HG03103 (cell line): Measurements from ENCODE around the gene CCDC112.
"Not testable (repeated sequence)": the region's sequence is repeated elsewhere in the genome, so short reads cannot be mapped to it uniquely, and the experiment has no call there.

Experiments
- ATAC-seq: cut with Tn5 transposase; IDR thresholded peaks from one replicate; pipeline ENCODE4 v1.9.1; 2021; ENCODE audit warnings: low read depth; ENCODE audit not compliant: unreplicated experiment

The CCDC112 gene

GRCh38 chr5:115263078-115263380 lies 33.4 kb downstream of the CCDC112 start:
- ATAC-seq, result no peak

- ATAC-seq, result peak; percentile 83
These were observed 34.0 kb downstream of the CCDC112 start, which contains the start of gene PGGT1B for GRCh38 chr5:115262321-115263077. Gene PGGT1B (minus strand): TSS chr5:115262877. CDS start chr5:115262851, 26 bp downstream.

- peak; percentile 37 for ATAC-seq
These were observed 34.5 kb downstream of the CCDC112 start for GRCh38 chr5:115262011-115262320.

- no peak for ATAC-seq
These were observed 36.2 kb downstream of the CCDC112 start for GRCh38 chr5:115260248-115260647.

GRCh38 chr5:115257981-115258380 lies 38.5 kb downstream of the CCDC112 start:
- ATAC-seq, result no peak

GRCh38 chr5:115249379-115249778 lies 47.1 kb downstream of the CCDC112 start:
- not testable (repeated sequence) for ATAC-seq

GRCh38 chr5:115246361-115246991 lies 50.0 kb downstream of the CCDC112 start:
- ATAC-seq, result peak; percentile 66

- peak; percentile 64 for ATAC-seq
These were observed 53.0 kb downstream of the CCDC112 start for GRCh38 chr5:115243412-115243811.

- ATAC-seq, result no peak
These were observed 54.4 kb downstream of the CCDC112 start for GRCh38 chr5:115241881-115242642.

- ATAC-seq, result no peak
These were observed 59.4 kb downstream of the CCDC112 start for GRCh38 chr5:115237066-115237465.

GRCh38 chr5:115236599-115236998 lies 59.9 kb downstream of the CCDC112 start:
- no peak for ATAC-seq

GRCh38 chr5:115231598-115231997 lies 64.9 kb downstream of the CCDC112 start:
- no peak for ATAC-seq

- no peak for ATAC-seq
These were observed 66.8 kb downstream of the CCDC112 start for GRCh38 chr5:115229606-115230005.

GRCh38 chr5:115227281-115227680 lies 69.2 kb downstream of the CCDC112 start:
- ATAC-seq, result no peak
